Effector CD8-positive, alpha-beta T cell (primary cell): Measurements from ENCODE around the gene URAD.
"Not testable (repeated sequence)": the region's sequence is repeated elsewhere in the genome, so short reads cannot be mapped to it uniquely, and the experiment has no call there.

Source experiments
- DNase-seq: peaks from one replicate; lab custom pipeline; 2025; lab: John Stamatoyannopoulos, UW

URAD gene

DNA sequence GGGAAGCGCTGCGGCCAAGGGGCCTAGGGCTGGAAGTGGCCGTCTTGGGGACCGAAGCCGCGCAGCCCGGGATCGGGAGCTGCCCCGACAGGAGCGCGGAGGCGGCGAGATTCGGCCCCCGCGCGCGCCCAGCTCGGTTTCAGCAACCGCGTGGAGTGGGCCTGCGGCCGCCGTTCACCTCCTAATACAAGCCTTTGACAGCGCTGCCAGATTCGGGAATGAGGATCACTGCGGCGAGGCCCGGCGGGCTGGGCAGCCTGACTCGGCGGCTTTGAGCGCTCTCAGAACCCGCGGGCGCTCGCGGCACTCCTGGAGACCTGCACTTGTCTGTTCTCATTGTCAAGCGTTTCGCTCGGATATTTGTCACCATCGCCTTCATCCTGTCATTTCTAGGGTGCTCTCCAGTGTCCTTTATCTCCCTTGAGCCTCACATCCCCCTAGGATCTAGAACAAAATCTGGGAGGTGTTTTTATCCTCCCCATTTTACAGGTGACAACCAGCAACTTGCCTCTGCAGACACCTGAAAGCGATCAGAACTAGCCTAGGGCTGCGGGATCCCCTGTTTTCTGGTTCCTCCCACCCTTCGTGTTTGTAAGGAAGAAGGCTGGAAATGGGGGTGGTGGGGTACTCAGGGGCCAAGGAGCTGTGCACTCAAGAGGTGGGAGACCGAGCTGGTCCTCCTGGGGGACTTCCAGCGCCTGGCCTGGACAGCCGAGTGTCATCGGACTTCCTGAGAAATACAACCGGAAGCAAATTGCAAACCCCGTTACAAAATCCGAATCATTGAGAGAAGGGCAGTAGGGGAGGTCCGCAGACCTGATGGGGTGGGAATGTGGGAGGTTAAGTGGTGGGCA, 17.9 kb downstream of the URAD start:
- DNase-seq = no peak

DNA sequence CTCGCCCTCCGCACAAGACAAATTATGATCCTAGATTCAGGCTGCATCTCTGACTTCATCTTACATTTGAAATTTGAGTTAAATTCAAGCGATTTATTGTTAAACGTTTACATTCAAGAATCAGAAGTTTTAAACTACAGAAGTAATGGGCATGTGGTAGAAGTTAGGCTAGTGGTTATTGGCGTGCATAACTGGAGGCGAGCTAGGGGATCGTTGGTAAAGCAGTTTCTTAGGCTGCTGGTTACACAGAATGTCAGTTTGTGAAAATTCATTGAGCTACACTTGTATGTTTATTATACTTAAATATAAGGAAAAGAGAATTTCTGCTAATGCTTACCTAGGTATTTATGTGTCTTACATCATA, 18.6 kb downstream of the URAD start:
- DNase-seq = no peak

DNA sequence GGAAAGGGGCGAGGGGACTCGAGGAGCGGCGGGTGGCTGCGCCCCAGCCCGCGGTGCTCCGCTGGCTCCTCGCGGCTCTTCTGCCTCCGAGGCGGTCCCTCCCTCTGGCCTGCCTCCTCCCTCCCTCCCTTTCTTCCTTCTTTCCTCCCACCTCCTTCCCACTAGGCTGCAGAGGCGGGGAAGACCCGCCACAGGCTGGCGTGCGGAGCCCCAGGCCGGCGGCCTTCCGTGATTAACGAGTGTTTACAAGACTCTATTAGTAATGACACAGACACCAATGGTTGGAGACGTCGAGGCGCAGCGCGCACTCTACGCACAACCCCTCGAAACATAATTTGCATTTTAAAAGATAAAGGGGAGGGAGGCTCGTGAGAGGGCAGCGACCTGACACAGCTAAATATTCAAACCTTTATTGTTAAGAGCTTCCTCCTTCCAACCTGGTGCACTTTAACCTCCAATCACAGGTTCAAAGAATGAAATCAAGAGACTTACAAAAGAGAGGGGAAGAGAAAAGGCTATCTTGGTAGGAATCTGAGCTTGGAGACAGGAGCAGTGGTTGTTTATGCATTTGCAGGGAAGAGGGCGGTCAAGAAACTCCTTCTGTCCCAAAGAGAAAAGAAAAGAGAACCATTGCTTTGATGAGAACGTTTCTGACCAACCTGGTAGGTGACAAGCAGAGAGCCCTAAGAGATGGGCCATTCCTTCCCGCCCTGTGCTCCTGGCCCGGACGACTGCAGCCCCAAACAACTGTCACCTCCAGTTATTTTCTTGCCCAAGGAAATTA, 19.2 kb downstream of the URAD start, which contains the start of gene CDX2:
Gene CDX2 (minus strand): TSS at position 234 of the 784 bp plus-strand sequence. CDS start 309 bp downstream, outside the sequence.
- no peak for DNase-seq

DNA sequence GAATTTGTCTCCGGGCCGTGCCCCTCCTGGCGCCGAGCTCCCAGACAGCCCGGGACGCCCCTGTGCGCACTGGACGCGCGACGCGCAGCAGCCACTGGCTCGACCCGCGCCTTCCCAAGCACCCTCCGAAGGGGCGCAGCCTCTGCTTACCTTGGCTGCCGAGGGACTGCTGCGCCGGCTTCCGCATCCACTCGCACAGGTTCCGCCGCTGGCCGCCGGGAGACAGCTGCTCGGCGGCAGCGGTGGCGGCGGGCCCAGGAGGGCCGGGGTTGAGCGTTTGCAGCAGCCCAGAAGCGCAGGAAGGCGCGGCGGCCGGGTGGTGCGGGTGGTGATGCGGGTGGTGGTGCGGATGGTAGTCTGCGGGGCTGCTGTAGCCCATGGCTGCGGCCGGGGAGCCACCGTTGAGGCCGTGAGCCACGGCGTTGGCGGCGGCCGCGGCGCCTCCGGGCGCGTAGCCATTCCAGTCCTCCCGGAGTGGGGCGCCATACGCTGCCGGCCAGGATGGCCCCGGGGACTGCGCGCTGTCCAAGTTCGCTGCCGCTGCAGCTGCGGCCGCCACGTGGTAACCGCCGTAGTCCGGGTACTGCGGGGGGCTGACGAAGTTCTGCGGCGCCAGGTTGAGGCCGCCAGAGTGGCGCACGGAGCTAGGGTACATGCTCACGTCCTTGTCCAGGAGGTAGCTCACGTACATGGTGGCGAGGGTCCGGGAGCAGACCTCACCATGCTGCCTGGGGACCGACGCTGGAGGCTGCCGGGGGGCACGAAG, 20.0 kb downstream of the URAD start:
- DNase-seq = no peak

DNA sequence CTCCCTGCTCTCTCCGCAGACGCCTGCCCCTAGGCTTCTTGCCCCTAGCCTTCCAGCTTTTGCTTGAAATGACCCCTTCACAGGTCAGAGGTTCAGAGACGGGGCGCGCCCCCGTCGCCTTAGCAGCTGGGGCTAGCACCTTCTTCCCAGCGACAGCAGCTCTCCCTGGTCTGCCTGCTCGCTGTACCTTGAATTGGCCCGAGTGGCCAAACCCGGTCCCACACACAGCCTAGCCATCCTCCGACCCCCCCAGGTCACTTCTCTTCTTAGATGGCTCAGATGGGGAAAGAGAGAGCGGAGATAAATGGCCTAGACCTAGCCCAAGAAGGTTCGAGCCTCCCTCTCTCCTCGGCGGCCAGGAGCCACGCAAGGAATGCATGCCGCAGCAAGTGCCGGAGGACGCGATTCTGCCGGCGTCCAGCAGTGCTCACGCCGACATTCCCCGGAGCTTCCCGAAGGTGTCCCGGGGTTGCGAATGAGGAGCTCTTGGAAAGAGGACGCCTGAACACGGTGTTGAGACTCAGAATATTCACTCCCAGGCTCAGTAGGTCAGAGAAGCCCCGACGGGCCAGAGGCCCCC, 20.7 kb downstream of the URAD start:
- no peak for DNase-seq

DNA sequence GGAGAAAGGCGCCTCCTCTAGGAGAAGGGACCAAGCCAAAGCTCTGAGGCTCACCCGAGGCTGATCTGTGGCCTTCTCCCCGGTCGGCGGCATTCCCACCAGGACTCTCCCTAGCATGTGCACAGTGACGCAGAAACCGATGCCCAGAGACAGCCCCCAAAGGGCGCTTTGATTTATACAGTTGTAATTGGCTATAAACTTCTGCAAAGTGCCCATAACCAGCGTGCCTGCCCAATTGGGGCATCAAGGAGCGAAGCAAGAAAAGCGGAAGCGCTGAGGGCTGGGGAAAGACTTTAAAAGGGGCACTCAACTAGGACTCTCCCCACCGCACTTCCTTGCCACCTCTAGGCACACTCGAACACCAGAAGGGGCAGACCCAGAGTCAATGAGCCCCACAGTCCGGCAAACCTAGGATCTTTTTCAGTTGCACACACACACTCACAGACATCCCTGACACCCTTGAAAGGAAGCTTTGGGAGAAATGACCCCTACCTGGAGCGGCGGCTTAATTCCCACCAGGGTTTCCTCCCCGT, 21.2 kb downstream of the URAD start:
- DNase-seq = no peak

DNA sequence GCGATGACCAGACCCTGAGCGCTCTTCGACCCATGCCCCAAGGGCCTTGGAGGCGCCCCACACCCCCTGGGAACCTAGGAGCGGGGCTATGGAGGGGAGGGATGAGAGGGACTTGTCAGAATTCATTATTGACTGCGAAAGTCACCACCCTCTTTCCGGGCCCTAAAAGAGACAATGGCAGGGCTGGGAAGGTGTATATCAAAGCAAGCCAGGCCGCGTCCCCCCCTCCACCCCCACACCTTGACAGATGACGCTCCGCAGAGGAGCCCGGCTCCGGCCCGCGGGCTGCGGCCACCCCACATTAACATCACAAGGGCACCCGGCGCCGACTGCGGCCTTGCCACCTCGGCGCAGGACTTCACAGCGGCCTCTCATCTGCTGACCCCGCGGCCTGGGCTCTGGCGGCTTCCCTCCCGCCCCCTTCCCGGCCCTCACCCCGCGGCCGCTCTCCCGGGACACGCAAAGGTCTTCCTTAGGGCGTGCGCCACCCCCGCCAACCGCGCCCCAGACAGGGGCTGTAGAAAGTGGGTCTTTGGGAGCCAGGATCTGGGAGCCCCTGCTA, 21.8 kb downstream of the URAD start:
- no peak for DNase-seq

DNA sequence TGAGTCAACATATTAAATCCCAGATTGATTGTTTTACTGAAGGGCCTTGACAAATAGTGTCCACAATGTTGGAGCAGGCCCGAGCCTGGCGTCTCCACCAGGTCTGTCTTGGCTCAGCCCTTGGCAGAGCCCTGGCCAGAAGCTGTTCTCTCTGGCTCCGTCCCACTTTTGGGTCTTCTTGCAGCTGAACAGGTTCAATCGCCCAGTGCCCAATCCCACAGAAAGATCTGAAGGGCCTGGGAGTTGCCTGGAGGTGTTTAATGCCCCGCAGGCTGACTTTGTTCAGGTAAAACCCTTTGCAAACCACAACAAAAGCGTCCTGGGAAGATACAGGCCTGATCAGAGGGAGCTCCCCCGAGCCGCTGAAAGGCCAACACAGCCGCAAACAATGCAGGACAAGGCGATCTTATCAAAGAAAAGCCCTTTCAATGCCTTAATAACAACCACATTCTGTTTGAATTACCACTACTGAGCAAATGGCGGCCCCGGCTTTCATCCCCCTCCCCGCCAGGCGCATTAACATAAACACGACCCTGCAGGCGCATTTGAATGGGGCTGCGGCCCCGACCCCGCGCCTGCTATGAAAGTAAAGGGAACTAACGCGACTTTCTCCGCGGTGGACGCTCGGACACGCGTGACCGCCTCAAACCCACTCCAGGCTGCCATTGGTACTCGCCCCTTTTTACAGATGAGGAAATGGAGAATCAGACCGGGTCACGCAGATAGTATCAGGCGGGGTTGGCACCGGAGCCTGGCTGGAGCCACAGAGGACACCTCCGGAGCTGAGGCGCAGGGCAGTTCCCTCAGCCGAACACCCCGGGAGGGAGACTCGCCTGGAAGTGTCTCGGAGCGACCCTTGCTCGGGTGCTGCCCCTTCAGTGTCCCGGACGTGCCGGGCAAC, 22.5 kb downstream of the URAD start:
- no peak for DNase-seq

DNA sequence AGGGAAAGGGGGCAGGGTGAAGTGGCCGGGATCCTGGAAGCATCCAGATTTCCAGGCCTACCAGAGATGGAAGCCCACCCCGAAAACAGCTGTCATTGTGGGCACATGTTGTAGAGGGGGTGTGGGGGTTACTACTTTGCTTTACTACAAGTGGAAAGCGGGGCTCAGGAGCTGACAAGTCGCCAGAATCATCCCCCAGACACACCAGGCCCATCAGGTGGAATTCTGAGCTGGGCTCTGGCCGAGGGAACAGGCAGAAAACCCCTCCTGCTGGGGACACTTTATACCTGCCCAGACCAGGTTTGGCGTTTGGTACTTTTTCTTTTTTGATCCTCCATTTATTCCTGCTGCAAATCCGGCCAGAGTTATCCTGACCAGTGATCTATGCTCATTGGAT, 23.2 kb downstream of the URAD start:
- DNase-seq = no peak

DNA sequence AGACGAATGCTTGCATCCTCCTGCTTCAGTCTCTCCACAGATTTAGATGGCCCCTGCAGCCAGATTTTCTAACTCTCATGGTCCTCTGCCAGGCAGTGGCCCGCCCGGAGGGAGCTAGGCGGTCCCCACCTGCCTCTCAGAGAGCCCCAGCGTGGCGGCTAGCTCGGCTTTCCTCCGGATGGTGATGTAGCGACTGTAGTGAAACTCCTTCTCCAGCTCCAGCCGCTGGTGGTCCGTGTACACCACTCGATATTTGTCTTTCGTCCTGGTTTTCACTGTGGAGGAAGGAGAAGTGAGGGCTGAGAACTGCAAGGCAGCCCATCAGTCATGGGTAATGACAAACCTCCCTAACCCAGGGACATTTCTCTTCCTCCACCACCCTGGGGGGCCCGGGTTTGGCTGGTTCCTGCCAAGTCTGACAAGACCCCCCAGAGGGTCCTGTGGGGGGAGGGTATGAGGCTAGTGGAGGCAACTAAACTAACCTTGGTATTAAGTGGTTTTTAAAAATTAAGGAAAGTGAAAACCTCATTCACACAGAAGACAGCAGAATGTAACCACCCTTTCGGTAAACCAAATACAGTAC, 23.7 kb downstream of the URAD start:
- DNase-seq = no peak

DNA sequence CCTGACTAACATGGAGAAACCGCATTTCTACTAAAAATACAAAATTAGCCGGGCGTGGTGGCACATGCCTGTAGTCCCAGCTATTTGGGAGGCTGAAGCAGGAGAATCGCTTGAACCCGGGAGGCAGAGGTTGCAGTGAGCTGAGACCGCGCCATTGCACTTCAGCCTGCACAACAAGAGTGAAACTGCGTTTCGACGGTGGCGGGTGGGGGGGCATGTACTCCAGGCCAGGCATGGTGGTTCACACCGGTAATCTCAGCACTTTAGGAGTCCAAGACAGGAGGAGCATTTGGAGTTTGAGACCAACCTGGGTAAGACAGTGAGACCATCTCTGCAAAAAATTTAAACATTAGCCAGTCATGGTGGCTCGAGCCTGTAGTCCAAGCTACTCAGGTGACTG, 24.3 kb downstream of the URAD start:
- not testable (repeated sequence) for DNase-seq

DNA sequence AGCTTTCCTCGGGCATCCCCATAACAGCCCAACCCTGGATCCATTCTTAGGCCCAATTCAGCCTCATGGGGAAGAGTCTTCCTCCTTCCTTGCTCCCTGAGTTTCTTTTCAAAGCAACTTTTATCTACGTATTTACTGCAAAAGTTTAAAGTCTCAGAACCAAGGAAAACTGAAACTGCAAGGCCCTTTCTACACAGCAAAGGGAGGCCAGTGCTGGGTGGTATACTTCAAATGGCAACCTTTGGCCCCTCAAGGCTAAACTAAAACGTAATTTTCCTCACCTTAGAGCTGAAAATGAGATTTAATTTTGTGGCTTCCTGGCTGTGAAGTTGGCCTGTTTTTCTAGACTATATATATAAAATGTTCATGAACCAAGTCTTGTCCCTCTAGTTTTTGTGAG, 25.0 kb downstream of the URAD start:
- DNase-seq = no peak

DNA sequence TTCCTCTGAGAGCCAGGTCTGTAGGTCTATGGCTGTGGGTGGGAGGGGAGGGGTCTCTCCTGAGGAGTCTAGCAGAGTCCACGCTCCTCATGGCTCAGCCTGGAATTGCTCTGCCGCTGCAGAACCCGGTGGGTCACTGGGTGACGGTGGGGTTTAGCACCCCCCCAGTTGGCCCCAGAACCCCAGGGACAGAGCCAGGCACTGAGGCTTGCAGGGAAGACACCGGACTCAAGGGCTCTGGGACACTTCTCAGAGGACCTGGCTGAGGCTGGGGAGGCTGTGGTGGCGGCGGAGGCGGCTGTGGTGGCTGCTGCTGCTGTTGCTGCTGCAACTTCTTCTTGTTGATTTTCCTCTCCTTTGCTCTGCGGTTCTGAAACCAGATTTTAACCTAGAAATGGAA, 25.5 kb downstream of the URAD start:
- no peak for DNase-seq

DNA sequence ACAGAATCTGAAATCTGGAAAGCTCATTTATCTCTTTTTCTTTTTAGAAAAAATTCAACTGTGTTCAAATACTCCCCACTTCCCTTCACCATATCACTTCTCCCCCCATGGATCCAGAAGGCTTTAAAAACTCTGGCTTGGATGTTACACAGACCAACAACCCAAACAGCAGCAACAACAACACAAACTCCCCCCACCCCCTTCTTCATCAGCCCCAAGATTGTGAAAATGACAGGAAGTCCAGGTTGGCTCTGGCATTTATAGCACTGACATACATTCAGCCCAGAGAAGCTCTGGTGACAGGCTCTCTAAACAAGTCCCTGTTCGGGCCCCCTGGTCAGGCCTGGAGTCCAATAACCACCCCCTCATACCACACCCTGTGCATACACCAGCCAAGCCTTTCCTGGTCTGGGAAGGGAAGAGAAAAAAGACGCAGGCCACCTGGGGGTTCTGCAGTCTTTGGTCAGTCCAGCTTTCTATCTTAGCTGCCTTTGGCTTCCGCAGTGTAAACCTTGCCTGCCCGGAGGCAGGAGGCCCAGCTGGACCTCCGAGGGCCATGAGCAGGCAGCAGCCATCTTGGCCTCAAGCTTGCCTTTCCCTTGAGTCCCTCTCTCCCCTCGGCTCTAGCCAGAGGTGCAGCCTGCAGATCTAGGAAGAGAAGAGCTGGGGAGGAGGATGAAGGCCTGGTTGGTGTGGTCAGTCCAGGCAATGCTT, 26.2 kb downstream of the URAD start:
- no peak for DNase-seq

DNA sequence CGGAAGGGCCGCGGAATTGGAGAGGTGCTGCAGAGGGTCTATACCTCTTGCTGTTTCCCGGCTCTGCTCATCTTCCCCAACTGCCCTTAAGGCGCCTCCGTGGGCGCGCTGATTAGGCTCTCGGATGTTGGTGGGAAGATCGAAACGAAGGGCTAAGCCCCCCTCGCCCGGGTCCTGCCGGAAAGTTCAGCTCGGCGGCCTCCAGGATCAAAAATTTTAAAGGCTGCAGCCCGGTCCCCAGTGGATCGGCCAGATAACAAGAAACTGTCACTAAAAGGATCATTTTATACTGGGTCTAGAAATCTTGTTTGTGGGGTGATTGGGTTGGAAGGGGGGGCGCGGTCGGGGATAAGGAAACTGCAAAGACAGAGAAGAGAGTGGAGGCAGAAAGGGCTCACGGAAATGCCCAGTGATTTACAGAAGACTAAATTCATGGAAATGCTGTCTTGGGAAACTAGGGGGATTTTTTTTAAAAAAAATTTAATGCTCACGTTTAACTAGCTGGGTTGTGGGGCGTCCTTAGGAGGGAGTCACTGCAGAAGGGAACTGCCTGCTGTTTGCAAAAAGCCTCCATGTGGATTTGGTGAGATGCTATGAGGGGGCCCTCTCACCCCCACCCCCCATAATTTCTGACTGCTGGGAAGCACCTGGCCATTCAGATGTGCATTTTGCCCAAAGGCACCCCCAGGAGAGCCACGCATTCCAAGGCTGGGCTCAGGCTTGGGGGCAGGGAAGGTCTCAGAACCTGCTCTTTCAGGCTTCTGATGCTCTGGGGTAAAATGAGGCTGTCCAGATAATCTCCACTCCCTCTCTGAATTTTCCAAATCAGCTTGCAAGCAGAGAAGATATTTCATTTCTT, 27.0 kb downstream of the URAD start:
- no peak for DNase-seq

DNA sequence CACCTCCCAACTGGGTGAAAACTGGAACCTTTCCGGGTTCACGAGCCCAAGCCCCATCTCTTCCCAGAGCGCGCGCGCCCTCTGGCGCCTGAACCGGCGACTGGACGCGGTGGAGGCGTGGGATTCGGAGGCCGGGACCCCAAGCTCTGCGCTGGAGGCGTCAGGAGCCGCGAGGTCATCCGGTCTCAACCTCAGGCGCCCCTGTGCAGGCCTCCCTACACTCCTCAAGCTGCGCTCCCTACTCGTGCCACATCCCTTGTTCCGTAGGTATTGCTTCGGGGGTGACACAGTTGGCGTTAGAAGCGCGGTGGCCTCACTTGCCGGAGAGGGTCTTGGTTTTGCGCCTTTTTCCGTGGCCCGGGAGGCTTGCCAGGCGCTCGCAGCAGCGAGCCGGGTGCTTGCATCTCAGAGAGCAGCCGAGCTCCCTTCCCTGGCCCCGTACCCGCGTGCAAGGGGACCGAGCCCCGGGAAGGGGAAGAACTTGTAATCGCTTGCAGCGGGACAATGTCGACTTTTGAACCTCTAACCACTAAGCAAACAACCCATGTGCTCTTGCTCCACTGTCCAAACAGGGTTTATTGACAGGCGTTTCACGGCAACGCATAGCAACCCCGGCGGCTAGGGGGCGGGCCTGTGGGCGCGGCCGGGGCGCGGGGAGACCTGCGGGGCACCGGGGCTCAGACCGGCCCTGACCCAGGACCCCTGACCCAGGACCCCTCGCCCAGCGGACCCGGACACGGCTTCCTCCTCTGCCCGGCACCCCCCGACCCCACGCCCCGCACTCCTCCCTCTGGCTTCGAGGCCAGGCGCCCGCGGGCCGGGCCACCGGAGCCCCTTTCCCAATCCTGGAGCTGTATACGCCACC, 27.9 kb downstream of the URAD start:
- DNase-seq = no peak

DNA sequence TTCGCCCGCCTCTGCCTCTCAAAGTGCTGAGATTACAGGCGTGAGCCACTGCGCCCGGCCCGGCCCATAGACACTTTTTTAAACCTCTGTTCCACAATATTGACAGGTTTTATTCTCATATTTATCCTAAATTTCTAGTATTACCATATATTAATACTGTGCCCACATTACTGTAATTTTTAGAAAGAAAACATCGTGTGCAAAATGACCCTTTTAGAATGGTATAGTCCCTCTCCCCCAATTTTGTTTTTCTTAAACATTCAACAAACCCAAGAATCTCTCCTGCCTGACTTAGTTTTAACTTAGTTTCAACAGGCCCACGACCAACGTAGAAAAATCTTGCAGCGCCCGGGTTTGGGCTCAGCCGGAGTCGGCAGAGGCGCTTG, 28.5 kb downstream of the URAD start:
- DNase-seq = no peak
